ENCODE data around the gene SEMA3C. TPM values are rescaled to one million over a fixed set of nuclear protein-coding genes. Genes with fewer than 3 reads are reported as not detected.

SEMA3C gene
- total RNA-seq, 1 donor from 2014 or later: 90.6 TPM

- Histone ChIP-seq H3K9me3 (no peaks in the 10 kb centered on the region), H3K4me1 (no peaks in the 10 kb centered on the region), H3K27me3 (no peaks in the 10 kb centered on the region), H3K27ac (no peak overlapping the region), H3K4me3 (no peak overlapping the region), H3K36me3 (no peaks in the 10 kb centered on the region)
- DNase-seq (ENCODE audit: extremely low spot score in 2 of 2): no peak
- intact Hi-C loops (cut with DNase I): no loop called here
- TF ChIP-seq POLR2A (IDR thresholded peaks at IDR 0.05): no peak
- TF ChIP-seq, protein P1, sequence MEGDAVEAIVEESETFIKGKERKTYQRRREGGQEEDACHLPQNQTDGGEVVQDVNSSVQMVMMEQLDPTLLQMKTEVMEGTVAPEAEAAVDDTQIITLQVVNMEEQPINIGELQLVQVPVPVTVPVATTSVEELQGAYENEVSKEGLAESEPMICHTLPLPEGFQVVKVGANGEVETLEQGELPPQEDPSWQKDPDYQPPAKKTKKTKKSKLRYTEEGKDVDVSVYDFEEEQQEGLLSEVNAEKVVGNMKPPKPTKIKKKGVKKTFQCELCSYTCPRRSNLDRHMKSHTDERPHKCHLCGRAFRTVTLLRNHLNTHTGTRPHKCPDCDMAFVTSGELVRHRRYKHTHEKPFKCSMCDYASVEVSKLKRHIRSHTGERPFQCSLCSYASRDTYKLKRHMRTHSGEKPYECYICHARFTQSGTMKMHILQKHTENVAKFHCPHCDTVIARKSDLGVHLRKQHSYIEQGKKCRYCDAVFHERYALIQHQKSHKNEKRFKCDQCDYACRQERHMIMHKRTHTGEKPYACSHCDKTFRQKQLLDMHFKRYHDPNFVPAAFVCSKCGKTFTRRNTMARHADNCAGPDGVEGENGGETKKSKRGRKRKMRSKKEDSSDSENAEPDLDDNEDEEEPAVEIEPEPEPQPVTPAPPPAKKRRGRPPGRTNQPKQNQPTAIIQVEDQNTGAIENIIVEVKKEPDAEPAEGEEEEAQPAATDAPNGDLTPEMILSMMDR (IDR thresholded peaks at IDR 0.05): peak; percentile 37 to 67 (median 56)
Measured at GRCh38 chr7:80699045-80699638, 219.7 kb downstream of the SEMA3C start.
